ENCODE measurements around the gene GSTA1. TPM values are rescaled to one million over a fixed set of nuclear protein-coding genes. Genes with fewer than 3 reads are reported as not detected.

GSTA1 gene
- total and polyA plus RNA-seq, 9 of the 15 experiments (the other 6 are each of a cell fraction or from before 2014, with no cell fraction given), result 0.42 TPM; not detected in 8

- 0% methylated on average over 2 of the region's 2 CpGs for WGBS (ENCODE audit: insufficient coverage, low coverage, missing lambda C conversion rate)
- H3K79me2 ChIP-seq (ENCODE audit: control insufficient read depth, insufficient read depth, low read length), result no peaks in the 10 kb centered on the region
Observed at GRCh38 chr6:52749556-52750152, 54.0 kb downstream of the GSTA1 start.

More at GRCh38 chr6:52749556-52750152, 54.0 kb downstream of the GSTA1 start:
- H3K9ac ChIP-seq (ENCODE audit: insufficient read depth in 1 of 2, low read depth in 2 of 2, low read length in 2 of 2), result no peak overlapping the region
- peak; percentile 22; the same call in 1 of the 2 replicates for TF ChIP-seq CBFA2T3 (IDR thresholded peaks at IDR 0.05)
- TF ChIP-seq SMARCB1 (IDR thresholded peaks at IDR 0.05; ENCODE audit: insufficient read length, low read depth), result no peak
- TF ChIP-seq ZNF778 (CRISPR knock-in tag; IDR thresholded peaks at IDR 0.05), result no peak
- no peak for TF ChIP-seq ELK3 (CRISPR knock-in tag; IDR thresholded peaks at IDR 0.05)
- no peak for TF ChIP-seq GMEB1 (CRISPR knock-in tag; IDR thresholded peaks at IDR 0.05)
- TF ChIP-seq ZNF134 (CRISPR knock-in tag; conservative IDR thresholded peaks at IDR 0.05), result no peak
- no peak for TF ChIP-seq AFF1 (IDR thresholded peaks at IDR 0.05; ENCODE audit: low read depth in 1 of 2, partially characterized antibody in 2 of 2)
- no peak for TF ChIP-seq BRF2 (IDR thresholded peaks at IDR 0.05; ENCODE audit: borderline replicate concordance, insufficient read depth, insufficient read length)
- no peak for TF ChIP-seq TAF7 (tag; IDR thresholded peaks at IDR 0.05)
- peak; percentile 62 for ATAC-seq
- H3K4me1 ChIP-seq (replicated peaks in 1 of 2; ENCODE audit: control insufficient read depth in 2 of 2, insufficient read depth in 2 of 2, low read length in 2 of 2), result peaks cover 0 to 7% of the 10 kb centered on the region in 2 experiments; a peak in 2 of 5 replicates
- intact Hi-C loops (cut with micrococcal nuclease) (no loop called here), in situ Hi-C loops (cut with MboI) (no loop called here)
- no peaks in the 10 kb centered on the region for H3K9me3 ChIP-seq (replicated peaks; ENCODE audit: control insufficient read depth, insufficient read depth, low read depth, low read length)
- H2AFZ ChIP-seq (ENCODE audit: low read depth, low read length), result no peak overlapping the region
- BruUV-seq (replicated peaks), result no TSS peak
- H3K4me2 ChIP-seq (ENCODE audit: insufficient read depth, low read length), result no peak overlapping the region
- FAIRE-seq, result no peak
- POLR2A ChIA-PET, result no interaction called here
- H3K27me3 ChIP-seq (ENCODE audit: control insufficient read depth in 2 of 2, insufficient read depth in 2 of 2, low read length in 2 of 2), result peaks cover 0 to 4% of the 10 kb centered on the region in 2 experiments; a peak in 1 of 5 replicates
- peak in 1 of 4 experiments; percentile 38 for DNase-seq (ENCODE audit: extremely low read depth in 1 of 4, low spot score in 3 of 4)
- H3K4me3 ChIP-seq, result no peak overlapping the region
- CTCF ChIA-PET (ENCODE audit: low intra/inter-chr PET ratio), result interaction anchor here (0.7 kb wide), 1 partner anchor 25 kb away, joined by 3 read pairs; no protein-coding TSS in a partner anchor
- H3K27ac ChIP-seq (ENCODE audit: extremely low read depth, low read depth, low read length), result no peak overlapping the region
- no peaks in the 10 kb centered on the region for H3K36me3 ChIP-seq (ENCODE audit: control insufficient read depth, insufficient read depth, low read length)
- no peaks in the 10 kb centered on the region for H3K9me1 ChIP-seq (ENCODE audit: control insufficient read depth, insufficient read depth, low read length)
- H4K20me1 ChIP-seq (replicated peaks; ENCODE audit: control insufficient read depth, insufficient read depth, low read length), result no peaks in the 10 kb centered on the region

All from K562 (cell line).